OCI-LY1 (cell line): ENCODE measurements around the gene KRTCAP3.

Experiments used
- EZH2 ChIP-seq: fragments of 200-600 bp; sonication (generic), shearing (Covaris generic); IDR thresholded peaks from 2 replicates; pipeline ENCODE4 v1.8.0; 2017; ENCODE audit warnings: borderline replicate concordance, mixed run types, mild to moderate bottlenecking, antibody characterized with exemption, low read length, moderate library complexity, mixed read lengths
- TF ChIP-seq, protein P1 (sequence below): fragments of 200-600 bp; sonication (generic), shearing (Covaris generic); IDR thresholded peaks from 2 replicates; pipeline ENCODE4 v1.5.1; 2017; ENCODE audit warnings: mild to moderate bottlenecking, antibody characterized with exemption, low read length, moderate library complexity, mixed read lengths

DNA sequence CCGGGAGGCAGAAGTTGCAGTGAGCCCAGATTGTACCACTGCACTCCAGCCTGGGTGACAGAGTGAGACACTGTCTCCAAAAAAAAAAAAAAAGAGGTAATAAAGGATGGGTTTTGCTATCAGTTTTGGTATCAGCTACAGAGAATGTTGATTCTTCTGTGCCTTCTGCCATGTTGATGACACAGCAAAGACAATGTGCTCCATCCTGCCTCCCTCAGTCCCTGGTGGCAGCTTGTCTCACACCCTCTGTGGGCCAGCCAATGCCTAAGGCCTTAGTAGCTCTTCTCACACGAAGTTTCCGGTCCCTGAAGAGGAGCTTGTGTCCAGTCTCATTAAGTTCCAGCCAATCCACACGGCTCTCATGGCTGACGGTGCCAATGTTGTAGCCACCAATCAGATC is 29.8 kb downstream of the KRTCAP3 start:
- TF ChIP-seq, protein P1, sequence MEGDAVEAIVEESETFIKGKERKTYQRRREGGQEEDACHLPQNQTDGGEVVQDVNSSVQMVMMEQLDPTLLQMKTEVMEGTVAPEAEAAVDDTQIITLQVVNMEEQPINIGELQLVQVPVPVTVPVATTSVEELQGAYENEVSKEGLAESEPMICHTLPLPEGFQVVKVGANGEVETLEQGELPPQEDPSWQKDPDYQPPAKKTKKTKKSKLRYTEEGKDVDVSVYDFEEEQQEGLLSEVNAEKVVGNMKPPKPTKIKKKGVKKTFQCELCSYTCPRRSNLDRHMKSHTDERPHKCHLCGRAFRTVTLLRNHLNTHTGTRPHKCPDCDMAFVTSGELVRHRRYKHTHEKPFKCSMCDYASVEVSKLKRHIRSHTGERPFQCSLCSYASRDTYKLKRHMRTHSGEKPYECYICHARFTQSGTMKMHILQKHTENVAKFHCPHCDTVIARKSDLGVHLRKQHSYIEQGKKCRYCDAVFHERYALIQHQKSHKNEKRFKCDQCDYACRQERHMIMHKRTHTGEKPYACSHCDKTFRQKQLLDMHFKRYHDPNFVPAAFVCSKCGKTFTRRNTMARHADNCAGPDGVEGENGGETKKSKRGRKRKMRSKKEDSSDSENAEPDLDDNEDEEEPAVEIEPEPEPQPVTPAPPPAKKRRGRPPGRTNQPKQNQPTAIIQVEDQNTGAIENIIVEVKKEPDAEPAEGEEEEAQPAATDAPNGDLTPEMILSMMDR: no peak
- no peak for TF ChIP-seq EZH2
